ENCODE data around the gene NAT9.
A peak's percentile ranks its signal among the peaks of the same experiment; 100 is the strongest.

- TF ChIP-seq, protein P1, sequence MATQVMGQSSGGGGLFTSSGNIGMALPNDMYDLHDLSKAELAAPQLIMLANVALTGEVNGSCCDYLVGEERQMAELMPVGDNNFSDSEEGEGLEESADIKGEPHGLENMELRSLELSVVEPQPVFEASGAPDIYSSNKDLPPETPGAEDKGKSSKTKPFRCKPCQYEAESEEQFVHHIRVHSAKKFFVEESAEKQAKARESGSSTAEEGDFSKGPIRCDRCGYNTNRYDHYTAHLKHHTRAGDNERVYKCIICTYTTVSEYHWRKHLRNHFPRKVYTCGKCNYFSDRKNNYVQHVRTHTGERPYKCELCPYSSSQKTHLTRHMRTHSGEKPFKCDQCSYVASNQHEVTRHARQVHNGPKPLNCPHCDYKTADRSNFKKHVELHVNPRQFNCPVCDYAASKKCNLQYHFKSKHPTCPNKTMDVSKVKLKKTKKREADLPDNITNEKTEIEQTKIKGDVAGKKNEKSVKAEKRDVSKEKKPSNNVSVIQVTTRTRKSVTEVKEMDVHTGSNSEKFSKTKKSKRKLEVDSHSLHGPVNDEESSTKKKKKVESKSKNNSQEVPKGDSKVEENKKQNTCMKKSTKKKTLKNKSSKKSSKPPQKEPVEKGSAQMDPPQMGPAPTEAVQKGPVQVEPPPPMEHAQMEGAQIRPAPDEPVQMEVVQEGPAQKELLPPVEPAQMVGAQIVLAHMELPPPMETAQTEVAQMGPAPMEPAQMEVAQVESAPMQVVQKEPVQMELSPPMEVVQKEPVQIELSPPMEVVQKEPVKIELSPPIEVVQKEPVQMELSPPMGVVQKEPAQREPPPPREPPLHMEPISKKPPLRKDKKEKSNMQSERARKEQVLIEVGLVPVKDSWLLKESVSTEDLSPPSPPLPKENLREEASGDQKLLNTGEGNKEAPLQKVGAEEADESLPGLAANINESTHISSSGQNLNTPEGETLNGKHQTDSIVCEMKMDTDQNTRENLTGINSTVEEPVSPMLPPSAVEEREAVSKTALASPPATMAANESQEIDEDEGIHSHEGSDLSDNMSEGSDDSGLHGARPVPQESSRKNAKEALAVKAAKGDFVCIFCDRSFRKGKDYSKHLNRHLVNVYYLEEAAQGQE (IDR thresholded peaks at IDR 0.05; ENCODE audit: low read depth): peak; percentile 42; the same call in 1 of the 2 replicates
- TF ChIP-seq EP300 (IDR thresholded peaks at IDR 0.05; ENCODE audit: borderline replicate concordance) (no peak), FOXM1 (IDR thresholded peaks at IDR 0.05; ENCODE audit: borderline replicate concordance, low read depth) (no peak), RAD21 (IDR thresholded peaks at IDR 0.05; ENCODE audit: low read depth) (no peak), TEAD4 (IDR thresholded peaks at IDR 0.05) (no peak)
- TF ChIP-seq, protein P2, sequence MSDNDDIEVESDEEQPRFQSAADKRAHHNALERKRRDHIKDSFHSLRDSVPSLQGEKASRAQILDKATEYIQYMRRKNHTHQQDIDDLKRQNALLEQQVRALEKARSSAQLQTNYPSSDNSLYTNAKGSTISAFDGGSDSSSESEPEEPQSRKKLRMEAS (IDR thresholded peaks at IDR 0.05): no peak
Observed at GRCh38 chr17:74750327-74751069, 25.6 kb downstream of the NAT9 start.
